Measurements from ENCODE around the gene CHRNA10. TPM values are rescaled to one million over a fixed set of nuclear protein-coding genes. Genes with fewer than 3 reads are reported as not detected.
"Not testable (repeated sequence)": the region's sequence is repeated elsewhere in the genome, so short reads cannot be mapped to it uniquely, and the experiment has no call there.

Gene CHRNA10
- total RNA-seq, 4 donors from 2014 or later = 1.1 to 4.7 (median 2.6) TPM

DNA sequence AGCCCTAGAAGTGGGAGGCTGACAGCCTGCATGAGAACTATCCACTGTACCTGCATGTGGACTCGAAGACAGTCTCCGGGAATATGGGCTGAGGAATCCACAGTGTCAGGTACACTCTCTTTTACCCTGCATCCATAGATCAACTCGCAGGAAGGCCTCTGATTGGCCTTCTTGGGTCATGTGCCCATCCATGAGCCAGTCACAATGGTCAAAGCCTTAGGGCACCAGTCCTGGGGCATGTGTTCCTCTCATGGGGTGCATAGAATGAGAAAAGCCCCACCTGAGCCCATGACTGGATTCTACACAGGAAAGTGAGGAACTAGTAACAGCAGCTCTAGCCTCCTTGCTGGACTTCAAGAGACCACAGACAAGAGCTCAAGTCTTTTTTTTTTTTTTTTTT is 15.6 kb downstream of the CHRNA10 start:
- ATAC-seq (ENCODE audit: low FRiP score) = no peak
- TF ChIP-seq, protein P1, sequence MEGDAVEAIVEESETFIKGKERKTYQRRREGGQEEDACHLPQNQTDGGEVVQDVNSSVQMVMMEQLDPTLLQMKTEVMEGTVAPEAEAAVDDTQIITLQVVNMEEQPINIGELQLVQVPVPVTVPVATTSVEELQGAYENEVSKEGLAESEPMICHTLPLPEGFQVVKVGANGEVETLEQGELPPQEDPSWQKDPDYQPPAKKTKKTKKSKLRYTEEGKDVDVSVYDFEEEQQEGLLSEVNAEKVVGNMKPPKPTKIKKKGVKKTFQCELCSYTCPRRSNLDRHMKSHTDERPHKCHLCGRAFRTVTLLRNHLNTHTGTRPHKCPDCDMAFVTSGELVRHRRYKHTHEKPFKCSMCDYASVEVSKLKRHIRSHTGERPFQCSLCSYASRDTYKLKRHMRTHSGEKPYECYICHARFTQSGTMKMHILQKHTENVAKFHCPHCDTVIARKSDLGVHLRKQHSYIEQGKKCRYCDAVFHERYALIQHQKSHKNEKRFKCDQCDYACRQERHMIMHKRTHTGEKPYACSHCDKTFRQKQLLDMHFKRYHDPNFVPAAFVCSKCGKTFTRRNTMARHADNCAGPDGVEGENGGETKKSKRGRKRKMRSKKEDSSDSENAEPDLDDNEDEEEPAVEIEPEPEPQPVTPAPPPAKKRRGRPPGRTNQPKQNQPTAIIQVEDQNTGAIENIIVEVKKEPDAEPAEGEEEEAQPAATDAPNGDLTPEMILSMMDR (IDR thresholded peaks at IDR 0.05) = no peak
- DNase-seq (ENCODE audit: low spot score) = no peak

DNA sequence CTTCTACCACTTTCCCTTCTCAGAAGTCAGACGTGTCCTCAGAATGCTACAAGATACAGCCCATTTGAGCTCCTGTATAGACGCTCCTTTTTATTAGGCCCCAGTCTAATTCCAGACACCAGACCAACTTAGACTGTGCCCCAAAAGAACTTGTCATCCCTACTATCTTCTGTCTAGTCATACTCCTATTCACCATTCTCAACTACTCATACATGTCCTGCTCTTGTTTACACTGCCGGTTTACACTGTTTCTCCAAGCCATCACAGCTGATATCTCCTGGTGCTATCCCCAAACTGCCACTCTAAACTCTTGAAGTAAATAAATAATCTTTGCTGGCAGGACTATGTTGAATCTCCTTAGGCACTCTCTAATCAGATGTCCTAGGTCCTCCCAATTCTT is 18.7 kb downstream of the CHRNA10 start:
- DNase-seq (ENCODE audit: low spot score); ATAC-seq (ENCODE audit: low FRiP score): not testable (repeated sequence)

DNA sequence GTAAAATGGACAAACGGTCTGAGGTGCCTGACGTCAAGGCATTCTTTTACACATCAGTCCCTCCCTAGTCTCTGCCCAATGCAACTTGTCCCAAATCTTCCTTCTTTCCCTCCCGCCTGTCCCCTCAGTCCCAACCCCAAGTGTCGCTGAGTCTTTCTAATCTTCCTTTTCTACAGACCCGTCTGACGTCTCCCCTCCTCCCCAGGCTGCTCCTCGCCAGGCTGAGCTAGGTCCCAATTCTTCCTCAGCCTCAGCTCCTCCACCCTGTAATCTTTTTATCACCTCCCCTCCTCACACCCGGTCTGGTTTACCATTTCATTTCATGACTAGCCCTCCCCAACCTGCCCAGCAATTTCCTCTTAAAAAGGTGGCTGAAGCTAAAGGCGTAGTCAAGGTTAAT is 21.8 kb downstream of the CHRNA10 start:
- DNase-seq (ENCODE audit: low spot score); ATAC-seq (ENCODE audit: low FRiP score): not testable (repeated sequence)

DNA sequence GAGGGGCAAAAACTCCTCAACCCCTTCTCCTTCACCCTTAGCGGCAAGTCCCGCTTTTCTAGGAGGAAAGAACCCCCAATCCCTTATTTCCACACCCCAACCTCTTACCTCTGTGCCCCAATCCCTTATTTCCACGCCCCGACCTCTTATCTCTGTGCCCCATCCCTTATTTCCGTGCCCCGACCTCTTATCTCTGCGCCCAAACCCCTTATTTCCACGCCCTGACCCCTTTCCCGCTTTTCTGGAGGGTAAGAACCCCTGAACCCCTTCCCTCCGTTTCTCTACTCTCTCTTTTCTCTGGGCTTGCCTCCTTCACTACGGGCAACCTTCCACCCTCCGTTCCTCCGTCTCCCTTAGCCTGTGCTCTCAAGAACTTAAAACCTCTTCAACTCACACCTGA is 22.3 kb downstream of the CHRNA10 start:
- ATAC-seq (ENCODE audit: low FRiP score); DNase-seq (ENCODE audit: low spot score): not testable (repeated sequence)

DNA sequence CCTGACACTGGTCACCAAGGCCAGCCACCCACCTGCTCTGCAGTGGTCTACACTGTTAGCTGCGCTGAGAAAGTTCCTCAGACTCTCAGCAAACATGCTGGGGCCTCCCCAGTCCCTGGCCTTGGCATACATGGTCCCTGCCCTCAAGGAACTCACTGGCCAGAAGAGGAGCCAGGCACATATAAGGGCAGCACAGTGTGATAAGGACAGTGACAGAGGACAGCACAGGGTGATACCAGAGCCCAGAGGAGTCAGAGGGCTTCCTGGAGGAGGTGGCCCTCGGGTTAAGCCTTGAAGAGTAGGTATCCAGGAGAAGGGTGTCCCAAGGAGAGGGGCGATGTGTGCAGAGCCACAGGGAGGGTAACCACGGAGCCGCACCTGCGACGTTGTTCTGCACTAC is 25.6 kb downstream of the CHRNA10 start:
- ATAC-seq (ENCODE audit: low FRiP score) = no peak

DNA sequence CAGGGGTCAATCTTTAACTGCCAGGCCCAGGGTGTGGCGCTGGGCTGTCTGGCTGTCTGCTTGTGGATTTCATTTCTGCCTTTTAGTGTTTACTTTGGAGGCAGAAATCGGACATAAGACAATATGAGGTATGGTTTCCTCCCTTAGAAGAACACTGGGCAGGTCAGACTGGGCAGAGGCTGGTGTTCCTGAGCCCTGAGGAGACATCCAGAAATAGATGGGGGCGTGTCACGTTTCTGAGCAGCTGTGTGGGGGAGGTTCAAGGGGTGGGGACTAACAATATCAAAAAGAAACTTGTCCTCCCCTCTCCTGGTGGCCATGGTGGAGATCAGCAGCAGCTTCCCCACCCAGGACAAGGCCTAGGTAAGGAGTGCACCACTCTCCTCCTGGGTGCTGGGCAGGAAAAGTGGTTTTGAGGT is 26.4 kb downstream of the CHRNA10 start, which contains the start of gene ART1:
Gene ART1, plus strand, starts transcription at position 312 of the 419 bp plus-strand sequence. CDS start 14,086 bp downstream, outside the sequence.
- no peak for ATAC-seq (ENCODE audit: low FRiP score)
- no peak for DNase-seq (ENCODE audit: low spot score)
- TF ChIP-seq, protein P1 (IDR thresholded peaks at IDR 0.05) = no peak

More for the DNA sequence above, 25.6 kb downstream of the CHRNA10 start:
- TF ChIP-seq, protein P1 (IDR thresholded peaks at IDR 0.05) = no peak
- DNase-seq (ENCODE audit: low spot score) = no peak

DNA sequence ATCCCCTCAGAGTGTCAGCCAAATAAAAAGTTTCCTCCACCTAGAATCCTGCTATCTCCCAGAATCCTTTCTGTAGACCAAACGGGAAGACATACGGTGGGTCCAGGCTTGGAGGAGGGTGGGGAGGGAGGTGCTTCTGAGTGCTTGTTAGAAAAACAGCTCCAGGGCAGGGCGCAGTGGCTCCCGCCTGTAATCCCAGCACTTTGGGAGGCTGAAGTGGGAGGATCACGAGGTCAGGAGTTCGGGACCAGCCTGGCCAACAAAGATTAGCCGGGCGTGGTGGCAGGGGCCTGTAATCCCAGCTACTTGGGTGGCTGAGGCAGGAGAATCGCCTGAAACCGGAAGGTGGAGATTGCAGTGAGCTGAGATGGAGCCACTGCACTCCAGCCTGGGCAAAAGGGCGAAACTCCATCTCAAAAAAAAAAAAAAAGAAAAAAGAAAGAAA is 28.1 kb downstream of the CHRNA10 start:
- not testable (repeated sequence) for DNase-seq (ENCODE audit: low spot score); ATAC-seq (ENCODE audit: low FRiP score)

DNA sequence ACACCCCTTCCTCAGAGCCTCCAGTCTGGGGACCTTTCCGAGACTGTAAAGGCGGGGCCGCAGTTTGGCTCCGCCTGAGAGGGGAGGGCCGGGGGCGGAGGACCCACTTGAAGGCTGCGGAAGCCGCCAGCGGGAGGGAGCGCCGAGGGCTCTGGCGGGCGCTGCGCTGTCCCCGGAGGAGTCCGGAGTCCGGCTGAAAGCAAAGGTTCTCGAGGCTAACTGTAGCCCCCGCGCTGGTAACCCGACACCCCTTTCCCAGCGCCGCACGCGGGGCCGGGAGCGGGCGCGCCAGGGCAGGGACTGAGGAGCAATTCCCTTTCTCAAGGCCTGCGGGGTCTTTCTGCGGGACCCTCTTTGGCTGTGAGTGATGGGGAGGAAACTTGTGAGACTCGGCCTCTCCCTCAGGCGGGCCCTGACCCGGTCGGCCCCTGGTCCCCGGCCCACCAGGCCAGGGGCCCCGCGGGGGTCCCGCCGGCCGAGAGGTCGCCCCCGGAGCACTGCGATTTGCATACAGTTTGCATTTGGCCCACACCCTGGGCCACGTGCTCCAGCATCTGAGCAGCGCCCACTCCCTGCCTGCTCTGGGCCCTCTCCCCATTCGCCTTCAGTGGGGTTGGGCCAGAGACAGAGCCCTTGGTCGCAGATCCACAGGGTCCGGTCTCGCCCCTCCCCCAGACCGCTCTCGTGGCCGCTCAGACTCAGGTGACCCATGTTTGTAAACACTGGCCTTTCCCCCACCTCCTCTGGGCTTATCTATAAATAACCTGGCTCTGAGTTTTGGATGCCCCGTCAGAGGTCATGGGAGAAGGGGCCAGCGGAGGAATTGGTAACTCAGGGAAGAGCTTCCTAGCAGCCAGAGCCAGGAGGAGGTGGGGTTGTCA is 28.9 kb downstream of the CHRNA10 start:
- DNase-seq (ENCODE audit: low spot score) = peak; percentile 47
- TF ChIP-seq, protein P1 (IDR thresholded peaks at IDR 0.05) = no peak
- ATAC-seq (ENCODE audit: low FRiP score) = peak; percentile 88

DNA sequence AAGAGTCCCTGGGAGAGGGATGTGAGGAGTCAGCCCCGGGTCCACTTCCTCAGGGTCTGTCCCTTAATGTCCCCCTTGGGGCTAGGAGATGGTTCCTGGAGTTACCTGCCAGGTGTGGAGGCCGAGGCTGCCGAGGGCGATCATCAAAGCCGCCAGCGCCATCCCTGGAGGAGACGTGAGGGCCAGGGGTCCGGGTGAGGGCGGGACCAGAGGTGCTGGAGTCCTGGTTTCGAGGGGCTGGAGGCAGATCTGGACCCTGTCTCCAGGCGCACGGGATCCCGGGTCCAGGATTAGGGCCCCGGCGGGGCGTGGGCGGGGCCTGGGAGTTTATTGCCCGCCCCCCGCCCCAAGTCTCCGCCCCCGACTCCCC is 29.5 kb downstream of the CHRNA10 start, which contains the start of gene ART5:
Gene ART5, minus strand, starts transcription at position 292 of the 370 bp plus-strand sequence. Its CDS starts 130 bp downstream, at position 162.
- no peak for DNase-seq (ENCODE audit: low spot score)
- no peak for ATAC-seq (ENCODE audit: low FRiP score)
- TF ChIP-seq, protein P1 (IDR thresholded peaks at IDR 0.05) = no peak

Data from omental fat pad (tissue), 4 donors.